ENCODE results near the gene COPZ1.

The COPZ1 gene

GRCh38 chr12:54374562-54375258 is 49.8 kb downstream of the COPZ1 start:
- FAIRE-seq (no peak), DNase-seq (ENCODE audit: insufficient read length, low spot score) (no peak)

DNA sequence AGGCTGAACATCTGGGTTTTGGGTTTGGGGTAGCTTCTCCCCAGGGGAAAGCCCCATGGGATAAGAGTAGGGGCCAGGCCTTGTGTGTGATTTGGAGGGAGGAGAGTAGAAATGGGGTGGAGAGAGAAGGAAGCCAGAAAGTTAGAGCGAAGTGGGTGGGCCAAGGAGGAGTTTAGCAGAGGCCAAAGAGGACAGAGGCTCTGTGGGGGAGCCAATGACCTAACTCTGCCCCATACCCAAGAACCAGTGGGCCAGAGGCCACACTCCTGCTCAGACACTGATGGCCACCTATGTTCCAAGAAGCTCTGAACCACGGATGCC is 50.3 kb downstream of the COPZ1 start:
- FAIRE-seq (no peak), DNase-seq (ENCODE audit: insufficient read length, low spot score) (no peak)

DNA sequence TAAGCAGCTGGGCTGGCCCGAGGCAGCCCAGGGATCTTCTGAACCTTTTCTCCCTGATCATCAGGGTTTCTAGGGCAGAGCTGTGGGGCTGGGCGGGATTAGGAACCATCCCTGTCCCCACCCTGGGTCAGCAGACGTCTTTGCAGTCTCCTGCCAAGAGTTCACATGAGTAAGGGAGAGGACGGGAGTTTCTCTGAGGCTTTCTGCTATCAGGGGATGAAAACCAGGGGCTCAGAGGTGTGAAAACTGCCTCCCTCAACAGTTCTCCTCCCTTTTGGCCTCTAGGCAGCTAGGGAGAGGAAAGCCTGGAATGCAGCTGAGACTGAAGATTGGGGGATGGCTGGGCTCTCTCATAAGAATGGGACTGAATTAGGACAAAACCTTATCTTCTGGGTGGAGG is 51.7 kb downstream of the COPZ1 start:
- no peak for FAIRE-seq
- DNase-seq (ENCODE audit: insufficient read length, low spot score), result no peak

GRCh38 chr12:54377007-54377406 is 52.1 kb downstream of the COPZ1 start:
- DNase-seq (ENCODE audit: insufficient read length, low spot score), result no peak
- FAIRE-seq, result no peak

DNA sequence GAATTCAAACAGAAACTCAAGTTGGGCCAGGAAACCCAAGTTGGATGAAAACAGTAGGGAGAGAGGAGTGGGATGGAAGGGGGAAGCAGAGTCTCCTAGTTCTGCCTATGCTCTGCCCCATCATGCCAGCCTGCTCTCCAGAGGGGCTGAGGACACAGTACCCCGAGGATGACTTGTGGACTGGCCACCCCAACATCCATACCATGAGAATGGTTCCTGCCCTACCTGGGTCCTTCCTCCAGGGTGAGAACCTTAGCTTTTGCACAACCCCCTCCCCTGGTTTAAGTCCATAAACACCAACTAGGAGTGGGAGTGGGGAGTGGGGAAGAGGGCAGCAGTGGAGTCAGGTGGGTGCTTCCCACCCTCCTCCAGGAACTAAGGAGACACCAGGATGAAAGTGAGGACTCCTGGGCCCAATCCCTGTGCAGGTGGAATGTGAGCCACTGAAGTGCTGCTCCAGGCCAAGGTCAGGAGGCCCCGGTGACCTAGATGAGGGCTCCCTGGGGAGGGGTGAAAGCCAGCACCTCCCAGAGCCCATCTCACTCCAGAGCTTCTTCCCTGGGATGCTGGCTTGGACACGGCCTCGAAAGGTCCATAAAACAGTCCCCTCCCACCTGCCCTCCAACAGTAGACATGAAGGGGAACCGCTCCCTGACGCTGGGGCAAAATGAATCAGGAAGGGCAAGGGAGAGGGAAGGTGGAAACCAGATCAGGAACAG is 53.0 kb downstream of the COPZ1 start:
- no peak for DNase-seq (ENCODE audit: insufficient read length, low spot score)
- no peak for FAIRE-seq

DNA sequence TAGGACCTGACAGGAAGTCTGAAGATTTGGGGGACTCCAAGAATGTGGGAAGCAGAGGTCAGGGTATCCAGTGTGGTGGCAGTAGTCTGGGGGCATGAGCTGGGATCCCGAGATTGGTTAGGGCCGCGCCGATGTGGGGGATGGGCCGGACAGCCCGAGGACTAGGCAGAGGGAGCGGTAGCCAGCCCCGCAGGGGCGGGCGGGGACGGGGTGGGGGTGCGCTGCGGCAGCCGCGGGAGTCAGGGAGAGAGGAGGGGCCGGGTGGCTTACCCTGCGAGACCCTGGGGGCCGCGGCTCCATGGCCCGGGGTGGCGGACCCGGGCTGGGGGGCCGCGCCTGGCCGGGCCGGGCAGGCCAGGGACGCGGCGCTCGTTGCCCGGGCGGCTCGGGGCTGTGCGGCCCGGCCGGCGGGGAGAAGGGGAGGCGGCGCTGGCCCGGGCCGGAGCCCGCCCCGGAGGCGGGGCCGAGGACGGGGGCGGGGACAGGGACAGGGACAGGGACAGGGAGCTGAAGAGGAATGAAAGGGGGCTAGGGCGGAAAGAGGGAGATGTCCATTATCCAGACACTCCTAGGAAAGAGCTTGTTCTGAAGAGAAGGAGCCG is 54.0 kb downstream of the COPZ1 start:
- no peak for DNase-seq (ENCODE audit: insufficient read length, low spot score)
- no peak for FAIRE-seq

- DNase-seq (ENCODE audit: insufficient read length, low spot score) (peak; percentile 98), FAIRE-seq (peak; percentile 81)
These were observed 54.7 kb downstream of the COPZ1 start for GRCh38 chr12:54379398-54380201.

GRCh38 chr12:54381136-54381535 is 56.2 kb downstream of the COPZ1 start:
- DNase-seq (ENCODE audit: insufficient read length, low spot score) (no peak), FAIRE-seq (no peak)

GRCh38 chr12:54383041-54383609 is 58.2 kb downstream of the COPZ1 start:
- no peak for DNase-seq (ENCODE audit: insufficient read length, low spot score)
- FAIRE-seq, result no peak

DNA sequence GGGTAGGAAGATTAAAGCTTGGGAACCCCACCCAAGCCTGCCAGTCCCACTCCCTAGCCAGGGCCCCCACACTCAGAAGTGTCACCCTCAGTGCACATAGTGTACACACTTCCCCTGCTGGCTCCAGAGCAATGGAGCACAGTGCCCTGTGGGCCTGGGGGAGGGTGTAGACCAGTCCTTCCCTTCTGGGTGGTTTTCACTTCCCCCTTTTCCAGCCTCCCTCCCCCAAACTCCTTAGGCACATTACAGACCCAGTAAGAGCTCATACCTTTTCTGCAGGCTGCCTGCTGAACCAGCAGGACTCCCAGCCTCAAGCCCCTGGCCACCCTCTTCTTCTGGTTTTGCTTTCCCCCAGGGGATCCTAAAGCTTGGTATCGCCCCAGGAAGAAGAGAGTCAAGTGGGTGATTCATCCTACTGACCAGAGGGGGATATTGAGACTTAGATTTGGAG is 59.7 kb downstream of the COPZ1 start, which contains the start of gene ZNF385A:
Gene ZNF385A, minus strand, starts transcription at position 143 of the 451 bp plus-strand sequence. CDS start 219 bp downstream, outside the sequence.
- no peak for DNase-seq (ENCODE audit: insufficient read length, low spot score)
- no peak for FAIRE-seq

- no peak for DNase-seq (ENCODE audit: insufficient read length, low spot score)
- FAIRE-seq, result peak; percentile 73
These were observed 60.5 kb downstream of the COPZ1 start for GRCh38 chr12:54385251-54385914.

DNA sequence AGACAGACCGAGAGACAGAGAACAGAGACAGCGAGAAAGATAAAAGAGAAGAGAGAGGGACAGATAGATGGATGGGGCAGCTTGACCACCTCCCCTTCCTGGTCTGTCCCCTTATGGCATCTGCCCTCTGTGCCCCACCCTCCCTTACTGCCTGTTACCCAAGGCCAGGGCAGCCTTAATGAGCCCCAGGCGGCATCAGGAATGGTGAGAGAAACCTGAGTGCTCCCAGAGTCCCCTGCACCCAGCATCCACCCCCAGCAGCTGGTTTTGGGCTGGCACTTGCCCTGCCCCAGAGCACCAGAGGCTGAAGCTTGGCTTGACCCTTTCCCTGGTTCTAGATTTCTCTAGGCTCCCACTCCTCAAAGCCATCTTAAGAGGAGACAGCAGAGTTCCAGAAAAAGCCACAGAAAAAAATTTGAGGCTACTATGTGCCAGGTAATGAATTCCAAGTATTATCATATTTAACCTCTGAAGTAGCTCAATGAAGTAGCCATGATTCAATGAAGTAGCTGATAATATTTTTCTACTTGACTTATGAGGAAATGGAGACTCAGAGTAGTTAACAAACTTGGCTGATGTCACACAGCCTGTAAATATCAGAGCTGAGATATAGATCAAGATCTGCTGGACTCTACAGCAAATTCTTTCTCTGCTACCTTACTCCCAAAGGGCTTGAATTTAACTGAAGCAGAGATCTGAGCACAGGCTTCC is 61.6 kb downstream of the COPZ1 start:
- FAIRE-seq (no peak), DNase-seq (ENCODE audit: insufficient read length, low spot score) (no peak)

GRCh38 chr12:54387114-54387467 is 62.2 kb downstream of the COPZ1 start:
- no peak for FAIRE-seq
- DNase-seq (ENCODE audit: insufficient read length, low spot score), result no peak

DNA sequence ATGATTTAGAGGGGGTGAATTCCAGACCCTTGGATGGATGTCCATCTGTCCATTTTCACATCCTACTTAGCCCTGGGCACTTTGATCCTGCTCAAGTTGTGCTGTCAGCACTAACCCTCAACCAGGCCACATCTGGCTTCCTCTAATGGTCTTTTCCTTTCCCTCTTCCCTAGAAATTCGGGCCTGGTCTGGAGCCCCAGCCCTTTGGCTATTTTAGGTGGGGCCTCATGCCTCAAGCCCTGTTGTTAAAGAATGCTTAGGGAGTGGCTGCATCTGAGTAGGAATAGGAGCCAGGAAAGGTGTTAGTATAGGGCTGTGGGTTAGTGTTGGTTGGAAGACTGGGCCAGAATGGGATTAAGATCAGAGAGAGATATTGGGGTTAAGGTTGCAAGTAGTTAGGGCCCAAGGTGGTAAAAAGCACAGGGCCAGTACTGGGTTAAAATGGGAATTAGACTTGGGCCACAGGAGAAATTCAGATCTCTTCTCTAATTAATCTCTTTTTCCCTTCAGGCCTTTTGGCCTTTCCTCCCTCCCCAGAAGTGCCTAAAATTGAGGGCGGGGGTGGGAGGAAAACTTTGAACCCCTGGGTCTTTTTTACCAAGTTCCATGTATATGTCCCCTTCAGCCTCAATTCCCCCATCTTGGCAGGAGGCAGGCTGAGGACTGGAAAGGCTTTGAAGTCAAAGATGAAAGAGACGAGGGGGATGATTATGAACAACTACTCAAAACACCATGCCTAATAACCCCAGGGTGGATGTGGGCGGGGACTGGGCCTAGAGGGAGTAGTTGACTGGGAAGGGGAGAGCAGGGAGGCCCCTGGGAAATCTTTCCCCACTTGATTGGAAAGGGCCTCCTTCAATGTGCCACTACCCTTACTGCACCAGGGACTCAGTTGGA is 63.6 kb downstream of the COPZ1 start:
- FAIRE-seq, result no peak
- DNase-seq (ENCODE audit: insufficient read length, low spot score), result no peak

DNA sequence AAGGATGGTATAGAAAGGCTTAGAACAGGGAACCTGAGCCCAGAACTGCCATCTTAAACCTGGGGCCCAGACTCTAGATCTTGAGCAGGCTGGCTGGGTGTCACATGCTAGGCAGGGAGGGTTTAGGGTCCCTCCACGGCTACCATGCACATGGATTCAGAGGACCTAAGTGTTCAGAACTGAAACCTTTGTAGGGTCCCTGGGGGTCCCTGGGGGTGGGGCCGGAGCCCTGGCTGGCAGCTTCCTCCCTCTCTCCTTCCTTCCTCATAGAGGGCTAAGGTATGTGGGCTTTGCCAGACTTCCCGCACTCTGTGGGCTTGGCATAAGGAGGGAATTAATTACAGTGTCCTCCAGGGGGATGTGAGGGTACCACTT is 64.2 kb downstream of the COPZ1 start:
- FAIRE-seq (no peak), DNase-seq (ENCODE audit: insufficient read length, low spot score) (no peak)

DNA sequence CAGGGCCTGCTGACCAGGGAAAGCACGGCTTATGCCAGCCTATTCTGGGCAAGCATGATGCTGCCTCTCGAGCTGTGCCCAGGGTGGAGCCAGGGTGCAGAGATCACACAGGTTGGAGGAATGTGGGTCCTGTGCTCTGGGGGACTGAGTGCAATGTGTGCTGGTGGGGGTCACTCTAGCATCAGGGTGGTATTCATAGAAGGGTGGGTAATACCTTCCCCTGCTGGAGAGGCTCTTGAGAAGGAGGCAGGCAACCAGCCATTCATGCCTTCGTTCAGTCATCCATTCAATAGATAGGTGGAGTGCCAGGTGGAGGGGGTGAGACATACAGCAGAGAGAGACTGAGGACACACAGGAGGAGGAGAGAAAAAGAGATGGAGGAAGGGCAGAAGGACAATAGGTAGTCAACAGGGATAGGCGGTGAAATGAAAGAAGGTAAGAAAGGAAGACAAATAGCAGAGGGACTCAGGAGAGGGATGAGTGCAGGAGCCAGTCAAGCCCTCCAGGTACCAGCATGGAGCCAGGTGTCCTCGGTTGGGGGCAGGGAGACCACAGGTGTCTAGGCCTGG is 64.8 kb downstream of the COPZ1 start:
- FAIRE-seq (no peak), DNase-seq (ENCODE audit: insufficient read length, low spot score) (no peak)

DNA sequence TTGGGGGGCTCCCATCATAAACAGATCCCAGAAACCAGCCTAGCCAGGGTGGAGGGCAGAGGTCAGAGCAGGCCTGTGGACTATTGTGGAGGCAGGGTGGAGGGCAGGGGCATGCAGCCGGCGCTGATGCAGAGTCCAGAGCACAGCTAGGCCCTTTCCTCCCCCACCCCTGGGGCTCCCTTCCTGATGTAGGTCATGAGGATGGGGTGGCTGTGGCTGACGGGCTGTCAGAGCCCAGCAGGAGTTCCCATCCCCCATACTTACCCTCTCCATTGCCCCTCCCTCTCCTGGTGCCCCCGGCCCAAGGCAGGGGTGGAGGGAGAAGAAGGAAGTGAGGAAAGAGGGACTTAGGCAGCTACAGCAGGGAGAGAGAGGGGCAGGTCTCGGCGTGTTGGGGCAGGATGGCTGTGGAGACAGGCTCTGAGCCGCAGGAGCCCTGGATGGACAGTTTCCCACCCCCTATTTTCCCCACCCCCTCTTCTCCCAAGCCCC is 65.3 kb downstream of the COPZ1 start:
- DNase-seq (ENCODE audit: insufficient read length, low spot score) (no peak), FAIRE-seq (no peak)
